SU-DHL-6 (cell line): Measurements from ENCODE around the gene PXDC1.

Experiments
- H2AFZ ChIP-seq: fragments of 200-600 bp; sonication (generic); 2 replicates; pipeline ENCODE4 v1.6.1; 2014; ENCODE audit warnings: low read depth, mild to moderate bottlenecking, moderate library complexity, mixed read lengths, antibody characterized with exemption, low read length; ENCODE audit not compliant: severe bottlenecking
- H3F3A ChIP-seq: fragments of 200-600 bp; shearing (Covaris generic); 2 replicates; pipeline ENCODE4 v1.6.0; 2016; ENCODE audit warnings: antibody characterized with exemption, mild to moderate bottlenecking; ENCODE audit not compliant: insufficient read depth
- H3K27ac ChIP-seq: fragments of 200-600 bp; sonication (generic); 2 replicates; pipeline ENCODE4 v1.5.1; 2016; ENCODE audit warnings: low read depth, mild to moderate bottlenecking, low read length, moderate library complexity, mixed read lengths
- H3K27me3 ChIP-seq: fragments of 200-600 bp; sonication (generic), shearing (Covaris generic); 2 replicates; pipeline ENCODE4 v1.6.0; 2014; ENCODE audit warnings: mild to moderate bottlenecking, low read length
- H3K36me3 ChIP-seq: fragments of 200-600 bp; sonication (generic); 2 replicates; pipeline ENCODE4 v1.6.1; 2014; ENCODE audit warnings: mild to moderate bottlenecking, low read length, mixed read lengths
- H3K4me2 ChIP-seq: fragments of 300-600, 200-600 bp; shearing (Covaris generic), sonication (generic); 2 replicates; pipeline ENCODE4 v1.6.0; 2014; ENCODE audit warnings: low read length, low read depth, mild to moderate bottlenecking; ENCODE audit not compliant: poor library complexity, severe bottlenecking
- H3K4me3 ChIP-seq: fragments of 200-600 bp; sonication (generic); 2 replicates; pipeline ENCODE4 v1.5.1; 2014; ENCODE audit warnings: antibody characterized with exemption, low read length, mild to moderate bottlenecking, mixed read lengths; ENCODE audit not compliant: insufficient read depth, poor library complexity, severe bottlenecking
- H3K79me2 ChIP-seq: fragments of 200-600 bp; sonication (generic); 2 replicates; pipeline ENCODE4 v1.6.1; 2014; ENCODE audit warnings: mild to moderate bottlenecking, low read length, moderate library complexity; ENCODE audit not compliant: insufficient read depth
- H3K9ac ChIP-seq: fragments of 200-600 bp; sonication (generic); 2 replicates; pipeline ENCODE4 v1.7.0; 2014; ENCODE audit warnings: mild to moderate bottlenecking, low read length
- H3K9me2 ChIP-seq: fragments of 200-600 bp; sonication (generic); replicated peaks from 2 replicates; pipeline ENCODE4 v1.6.1; 2014; ENCODE audit warnings: low read length; ENCODE audit not compliant: insufficient read depth
- H3K9me3 ChIP-seq: fragments of 200-600 bp; sonication (generic); 2 replicates; pipeline ENCODE4 v1.6.1; 2014; ENCODE audit warnings: low read length, mixed read lengths; ENCODE audit not compliant: insufficient read depth
- H4K20me1 ChIP-seq: fragments of 200-600 bp; sonication (generic); 2 replicates; pipeline ENCODE4 v1.6.1; 2014; ENCODE audit warnings: low read depth, mild to moderate bottlenecking, antibody characterized with exemption, low read length, moderate library complexity, mixed read lengths
- CTCF ChIP-seq: fragments of 200-600 bp; sonication (generic); IDR thresholded peaks from one replicate; pipeline ENCODE4 v1.5.1; 2017; ENCODE audit warnings: antibody characterized with exemption, mild to moderate bottlenecking, low read length, moderate library complexity; ENCODE audit not compliant: insufficient read depth, poor library complexity, severe bottlenecking
- EZH2phosphoT487 ChIP-seq: fragments of 200-600 bp; sonication (generic), shearing (Covaris generic); conservative IDR thresholded peaks from 2 replicates; pipeline ENCODE4 v1.6.1; 2018; ENCODE audit warnings: mild to moderate bottlenecking, antibody characterized with exemption, low read length, moderate library complexity, mixed read lengths

PXDC1 gene

GRCh38 chr6:3788408-3789017 lies 37.0 kb upstream of the PXDC1 start:
- H3K36me3 ChIP-seq: no peaks in the 10 kb centered on the region
- no peak overlapping the region for H2AFZ ChIP-seq
- H3K4me3 ChIP-seq: no peak overlapping the region
- H3F3A ChIP-seq: no peaks in the 10 kb centered on the region
- H3K4me2 ChIP-seq: no peak overlapping the region
- TF ChIP-seq EZH2phosphoT487 (no peak), CTCF (no peak)
- no peak overlapping the region for H3K27ac ChIP-seq
- no peaks in the 10 kb centered on the region for H3K27me3 ChIP-seq
- no peaks in the 10 kb centered on the region for H3K9me2 ChIP-seq
- no peaks in the 10 kb centered on the region for H3K79me2 ChIP-seq
- H3K9me3 ChIP-seq: no peaks in the 10 kb centered on the region
- H3K9ac ChIP-seq: no peak overlapping the region
- H4K20me1 ChIP-seq: no peaks in the 10 kb centered on the region

- no peaks in the 10 kb centered on the region for H4K20me1 ChIP-seq
- H3K27ac ChIP-seq: no peak overlapping the region
- no peak overlapping the region for H2AFZ ChIP-seq
- H3K9me2 ChIP-seq: no peaks in the 10 kb centered on the region
- H3K9ac ChIP-seq: no peak overlapping the region
- H3K4me3 ChIP-seq: no peak overlapping the region
- H3F3A ChIP-seq: no peaks in the 10 kb centered on the region
- TF ChIP-seq EZH2phosphoT487 (no peak), CTCF (no peak)
- no peaks in the 10 kb centered on the region for H3K27me3 ChIP-seq
- H3K36me3 ChIP-seq: no peaks in the 10 kb centered on the region
- no peak overlapping the region for H3K4me2 ChIP-seq
- no peaks in the 10 kb centered on the region for H3K9me3 ChIP-seq
- H3K79me2 ChIP-seq: no peaks in the 10 kb centered on the region
Observed at GRCh38 chr6:3786141-3786540, 34.6 kb upstream of the PXDC1 start.

- H2AFZ ChIP-seq: no peak overlapping the region
- no peaks in the 10 kb centered on the region for H3K27me3 ChIP-seq
- no peak overlapping the region for H3K4me2 ChIP-seq
Observed at GRCh38 chr6:3785745-3786098, 34.2 kb upstream of the PXDC1 start.

More at GRCh38 chr6:3785745-3786098, 34.2 kb upstream of the PXDC1 start:
- Histone ChIP-seq H3K79me2 (no peaks in the 10 kb centered on the region), H3K4me3 (no peak overlapping the region), H3K9me2 (no peaks in the 10 kb centered on the region), H3F3A (no peaks in the 10 kb centered on the region), H3K27ac (no peak overlapping the region), H3K36me3 (no peaks in the 10 kb centered on the region), H3K9ac (no peak overlapping the region), H4K20me1 (no peaks in the 10 kb centered on the region), H3K9me3 (no peaks in the 10 kb centered on the region)
- no peak for TF ChIP-seq CTCF
- no peak for TF ChIP-seq EZH2phosphoT487
